ENCODE results near the gene PTPRH. TPM values are rescaled to one million over a fixed set of nuclear protein-coding genes. Genes with fewer than 3 reads are reported as not detected.
"Not testable (repeated sequence)": the region's sequence is repeated elsewhere in the genome, so short reads cannot be mapped to it uniquely, and the experiment has no call there.

Gene PTPRH
- total RNA-seq, 1 donor from 2014 or later = 175 TPM

- DNase-seq (ENCODE audit: low spot score) = peak; percentile 80
Observed at GRCh38 chr19:55160128-55160985, 48.9 kb downstream of the PTPRH start.

GRCh38 chr19:55158848-55159749 lies 50.2 kb downstream of the PTPRH start:
- DNase-seq (ENCODE audit: low spot score) = no peak

GRCh38 chr19:55158423-55158822 lies 50.9 kb downstream of the PTPRH start:
- no peak for DNase-seq (ENCODE audit: low spot score)

- no peak for DNase-seq (ENCODE audit: low spot score)
Observed at GRCh38 chr19:55157064-55157908, 52.0 kb downstream of the PTPRH start, which contains the start of gene TNNI3. Gene TNNI3 (minus strand): TSS chr19:55157732. CDS start chr19:55157589, 143 bp downstream.

GRCh38 chr19:55156202-55157063 lies 52.9 kb downstream of the PTPRH start:
- DNase-seq (ENCODE audit: low spot score) = peak; percentile 75

- DNase-seq (ENCODE audit: low spot score) = not testable (repeated sequence)
Observed at GRCh38 chr19:55155784-55156183, 53.5 kb downstream of the PTPRH start.

GRCh38 chr19:55153652-55154264 lies 55.5 kb downstream of the PTPRH start:
- DNase-seq (ENCODE audit: low spot score) = no peak

- no peak for DNase-seq (ENCODE audit: low spot score)
Observed at GRCh38 chr19:55152017-55152416, 57.3 kb downstream of the PTPRH start.

- DNase-seq (ENCODE audit: low spot score) = no peak
Observed at GRCh38 chr19:55149078-55150003, 60.0 kb downstream of the PTPRH start, which contains the start of gene TNNT1. Gene TNNT1 (minus strand): TSS chr19:55149206. CDS start chr19:55147157, 2,049 bp downstream.

- DNase-seq (ENCODE audit: low spot score) = no peak
Observed at GRCh38 chr19:55147545-55148251, 61.6 kb downstream of the PTPRH start.

- DNase-seq (ENCODE audit: low spot score) = no peak
Observed at GRCh38 chr19:55146705-55147273, 62.5 kb downstream of the PTPRH start.

GRCh38 chr19:55146078-55146704 lies 63.1 kb downstream of the PTPRH start:
- no peak for DNase-seq (ENCODE audit: low spot score)

GRCh38 chr19:55145232-55145631 lies 64.1 kb downstream of the PTPRH start:
- no peak for DNase-seq (ENCODE audit: low spot score)

- DNase-seq (ENCODE audit: low spot score) = no peak
Observed at GRCh38 chr19:55141696-55142095, 67.6 kb downstream of the PTPRH start.

GRCh38 chr19:55137915-55138314 lies 71.4 kb downstream of the PTPRH start:
- no peak for DNase-seq (ENCODE audit: low spot score)

- no peak for DNase-seq (ENCODE audit: low spot score)
Observed at GRCh38 chr19:55136399-55137102, 72.8 kb downstream of the PTPRH start.

GRCh38 chr19:55134736-55135135 lies 74.6 kb downstream of the PTPRH start:
- DNase-seq (ENCODE audit: low spot score) = no peak

Data from mucosa of gallbladder (tissue), 1 donor.